Jurkat, Clone E6-1 (cell line): ENCODE data around the gene RPUSD1.
"Not testable (repeated sequence)": the region's sequence is repeated elsewhere in the genome, so short reads cannot be mapped to it uniquely, and the experiment has no call there.

Experiments
- DNase-seq: peaks from one replicate; pipeline ENCODE4 v3.0.0-alpha.2; 2011; ENCODE audit warnings: low read depth, low spot score
- H3K4me3 ChIP-seq: 2 replicates; pipeline ENCODE4 v1.5.1; 2011; ENCODE audit warnings: mild to moderate bottlenecking, low read length, control low read depth, moderate library complexity

The RPUSD1 gene

GRCh38 chr16:760545-761343 is 27.4 kb downstream of the RPUSD1 start, which contains the start of gene MSLN:
TSS of gene MSLN (plus strand) at chr16:760734. CDS start at chr16:762681, 1,947 bp downstream.
- no peak for DNase-seq
- no peak within 1 kb of the TSS for H3K4me3 ChIP-seq

GRCh38 chr16:760065-760464 is 28.1 kb downstream of the RPUSD1 start:
- DNase-seq = no peak
- H3K4me3 ChIP-seq = no peak overlapping the region

GRCh38 chr16:759110-759910 is 28.9 kb downstream of the RPUSD1 start:
- DNase-seq = no peak
- H3K4me3 ChIP-seq = no peak overlapping the region

GRCh38 chr16:756428-756827 is 31.8 kb downstream of the RPUSD1 start:
- no peak for DNase-seq
- H3K4me3 ChIP-seq = no peak overlapping the region

GRCh38 chr16:754656-755055 is 33.5 kb downstream of the RPUSD1 start:
- DNase-seq = no peak
- H3K4me3 ChIP-seq = no peak overlapping the region

GRCh38 chr16:754121-754607 is 34.0 kb downstream of the RPUSD1 start:
- DNase-seq, H3K4me3 ChIP-seq: not testable (repeated sequence)

GRCh38 chr16:752007-752312 is 36.2 kb downstream of the RPUSD1 start:
- no peak for DNase-seq
- H3K4me3 ChIP-seq = no peak overlapping the region

- no peak overlapping the region for H3K4me3 ChIP-seq
- no peak for DNase-seq
These were observed 36.8 kb downstream of the RPUSD1 start for GRCh38 chr16:751152-752006.

- DNase-seq = no peak
- H3K4me3 ChIP-seq = no peak overlapping the region
These were observed 37.7 kb downstream of the RPUSD1 start for GRCh38 chr16:750485-750884.

- no peak overlapping the region for H3K4me3 ChIP-seq
- DNase-seq = no peak
These were observed 39.2 kb downstream of the RPUSD1 start for GRCh38 chr16:749010-749409.

GRCh38 chr16:747978-748746 is 40.0 kb downstream of the RPUSD1 start:
- H3K4me3 ChIP-seq = no peak overlapping the region
- no peak for DNase-seq

GRCh38 chr16:746637-747036 is 41.5 kb downstream of the RPUSD1 start:
- no peak overlapping the region for H3K4me3 ChIP-seq
- no peak for DNase-seq

- no peak for DNase-seq
- H3K4me3 ChIP-seq = no peak overlapping the region
These were observed 42.4 kb downstream of the RPUSD1 start for GRCh38 chr16:745739-746138.

- DNase-seq = no peak
- no peak overlapping the region for H3K4me3 ChIP-seq
These were observed 44.2 kb downstream of the RPUSD1 start for GRCh38 chr16:743794-744500.

GRCh38 chr16:742894-743293 is 45.3 kb downstream of the RPUSD1 start:
- not testable (repeated sequence) for DNase-seq, H3K4me3 ChIP-seq

- DNase-seq = no peak
- H3K4me3 ChIP-seq = no peak overlapping the region
These were observed 46.1 kb downstream of the RPUSD1 start for GRCh38 chr16:741986-742629.

- peak; percentile 83 for DNase-seq
- peak within 1 kb of the TSS; percentile 77 for H3K4me3 ChIP-seq
These were observed 47.2 kb downstream of the RPUSD1 start, which contains the start of gene CIAO3 for GRCh38 chr16:740764-741505. TSS of gene CIAO3 (minus strand) at chr16:740997. CDS start at chr16:740985, 12 bp downstream.
